HepG2 (cell line): ENCODE results near the gene MAN1A1. TPM values are rescaled to one million over a fixed set of nuclear protein-coding genes. Genes with fewer than 3 reads are reported as not detected.

Experiments used
- ATAC-seq: fragments of 200-7000 bp; cut with Tn5 transposase; 3 replicates; pipeline ENCODE4 v1.9.1; 2020; ENCODE audit warnings: mild to moderate bottlenecking, moderate library complexity
- BruUV-seq: library from RNA; stranded (reverse); fragments of 400-500 nt; replicated peaks from 2 replicates; lab custom pipeline; 2021; lab: Mats Ljungman, UMichigan
- CTCF ChIA-PET: fragments of 300-600 bp; formaldehyde crosslinking; extraction: SDS; loops from one replicate; lab custom pipeline; 2021; ENCODE audit warnings: low total read pairs, inconsistent platforms, low intra/inter-chr PET ratio; lab: Yijun Ruan, JAX
- POLR2A ChIA-PET: fragments of 350-600 bp; sonication (Branson Sonifier 250); formaldehyde crosslinking; loops from one replicate; lab custom pipeline; 2020; ENCODE audit warnings: antibody characterized with exemption, inconsistent platforms; lab: Yijun Ruan, JAX
- DNase-seq: peaks from one replicate; pipeline ENCODE4 v3.0.0-alpha.2; 2015; ENCODE audit warnings: low spot score
- FAIRE-seq: peaks from 3 replicates; lab custom pipeline; 2011; peaks lifted over from hg19 to GRCh38; lab: Jason Lieb, UNC
- H2AFZ ChIP-seq: one replicate; pipeline ENCODE4 v1.6.1; 2011; ENCODE audit warnings: low read length, inconsistent platforms
- H3K27ac ChIP-seq: fragments of 300-600 bp; 3 replicates; pipeline ENCODE4 v1.8.0; 2011; ENCODE audit warnings: mixed run types, mild to moderate bottlenecking, mixed read lengths, low read length, inconsistent platforms; ENCODE audit not compliant: insufficient read depth; ENCODE audit errors: extremely low read length
- H3K27me3 ChIP-seq, 2 experiments: fragments of 200-600 bp in 1 of 2; 2 replicates in 1 of 2; 3 replicates in 1 of 2; pipeline versions ENCODE4 v1.6.0 to v1.8.0; 2011; ENCODE audit warnings: low read length in 2 of 2, mild to moderate bottlenecking in 2 of 2, moderate library complexity in 2 of 2, inconsistent platforms in 1 of 2; ENCODE audit not compliant: insufficient read depth in 2 of 2, control insufficient read depth in 1 of 2
- H3K36me3 ChIP-seq, 2 experiments: fragments of 200-600 bp in 1 of 2; replicated peaks in 1 of 2; 2 replicates in 1 of 2; 3 replicates in 1 of 2; pipeline versions ENCODE4 v1.5.1 to v1.8.0; 2011; ENCODE audit warnings: low read length in 2 of 2, inconsistent platforms in 1 of 2; ENCODE audit not compliant: insufficient read depth in 2 of 2, control insufficient read depth in 1 of 2
- H3K4me1 ChIP-seq: 2 replicates; pipeline ENCODE4 v1.5.1; 2012; ENCODE audit warnings: low read length, inconsistent platforms; ENCODE audit not compliant: insufficient read depth
- H3K4me2 ChIP-seq: 2 replicates; pipeline ENCODE4 v1.6.0; 2011; ENCODE audit warnings: low read depth, low read length, inconsistent platforms
- H3K4me3 ChIP-seq, 3 experiments: fragments of 200-600 bp in 1 of 3; sonication (generic), shearing (Covaris generic) in 1 of 3; replicated peaks in 1 of 3; 2 replicates each; pipeline ENCODE4 v1.5.1; 2011 to 2016; ENCODE audit warnings: low read length in 3 of 3, inconsistent platforms in 2 of 3, low read depth in 2 of 3, mild to moderate bottlenecking in 2 of 3, control low read depth in 1 of 3, mixed read lengths in 1 of 3; ENCODE audit not compliant: insufficient read depth in 1 of 3
- H3K79me2 ChIP-seq: one replicate; pipeline ENCODE4 v1.6.1; 2011; ENCODE audit warnings: low read length, inconsistent platforms; ENCODE audit not compliant: insufficient read depth
- H3K9ac ChIP-seq: 2 replicates; pipeline ENCODE4 v1.6.0; 2011; ENCODE audit warnings: mild to moderate bottlenecking, low read depth, low read length, inconsistent platforms; ENCODE audit not compliant: insufficient read depth
- H3K9me3 ChIP-seq: 2 replicates; pipeline ENCODE4 v1.5.1; 2012; ENCODE audit warnings: mild to moderate bottlenecking, low read length
- H4K20me1 ChIP-seq: 2 replicates; pipeline ENCODE4 v1.6.0; 2011; ENCODE audit warnings: inconsistent platforms, mild to moderate bottlenecking, low read length, moderate library complexity; ENCODE audit not compliant: insufficient read depth
- BCLAF1 ChIP-seq: fragments of 450-650 bp; IDR thresholded peaks from 2 replicates; pipeline ENCODE4 v1.6.1; 2017; ENCODE audit warnings: mild to moderate bottlenecking
- CBFB ChIP-seq: sonication (generic); formaldehyde crosslinking; IDR thresholded peaks from 2 replicates; pipeline ENCODE4 v1.4.0; 2020; ENCODE audit warnings: missing genetic modification reagents
- HMGXB4 ChIP-seq, 2 experiments: sonication (generic) in 1 of 2; formaldehyde crosslinking in 1 of 2; IDR thresholded peaks; 2 replicates each; pipeline versions ENCODE4 v1.4.0 to v1.6.1; 2018 to 2020; ENCODE audit warnings: missing genetic modification reagents in 2 of 2, borderline replicate concordance in 1 of 2, low read depth in 1 of 2, mild to moderate bottlenecking in 1 of 2, missing biosample characterization in 1 of 2
- KDM3A ChIP-seq: IDR thresholded peaks from 2 replicates; pipeline ENCODE4 v1.6.1; 2018; ENCODE audit warnings: low read depth, missing compliant biosample characterization
- ZMYM3 ChIP-seq: sonication (generic); formaldehyde crosslinking; IDR thresholded peaks from 2 replicates; pipeline ENCODE4 v1.5.1; 2020; ENCODE audit warnings: mild to moderate bottlenecking, missing genetic modification reagents
- ZNF44 ChIP-seq: sonication (generic); formaldehyde crosslinking; IDR thresholded peaks from 2 replicates; pipeline ENCODE4 v1.5.1; 2020; ENCODE audit warnings: mild to moderate bottlenecking, missing genetic modification reagents
- ZNF687 ChIP-seq: sonication (generic); formaldehyde crosslinking; IDR thresholded peaks from 2 replicates; pipeline ENCODE4 v1.5.1; 2020; ENCODE audit warnings: mild to moderate bottlenecking, missing genetic modification reagents, moderate library complexity
- ZSCAN21 ChIP-seq: sonication (generic); formaldehyde crosslinking; IDR thresholded peaks from 2 replicates; pipeline ENCODE4 v1.8.0; 2022; ENCODE audit warnings: mild to moderate bottlenecking, missing genetic modification reagents, moderate library complexity, borderline replicate concordance
- WGBS: methylation state at CpG from one replicate; pipeline ENCODE4 v1.1.6; 2017; ENCODE audit warnings: low lambda C conversion rate; 5-methylcytosine and 5-hydroxymethylcytosine counted together
- in situ Hi-C: cut with HindIII; loops from 2 replicates; pipeline ENCODE4 v1.10.0; 2017; ENCODE audit warnings: low pct_unique_long_range_greater_than_20kb; ENCODE audit not compliant: extremely low pct_ligation_motif_present
- intact Hi-C: fragments of 100-400 bp; cut with micrococcal nuclease; formaldehyde crosslinking; loops from one replicate; pipeline ENCODE4 v1.10.0; 2022; ENCODE audit not compliant: unreplicated experiment
- polyA plus RNA-seq, 8 experiments: library from polyadenylated mRNA; depleted of rRNA in 3 of 8; stranded (reverse) in 7 of 8; unstranded in 1 of 8; fragments of >200 nt; fragmentation: Illumina TruSeq in 4 of 8; extraction: Trizol in 4 of 8; gene quantifications; 2 replicates each; pipeline versions ENCODE4 v1.2.1 to v1.2.3, GENCODE V29; 2011 to 2016; ENCODE audit warnings: low read depth in 4 of 8, missing spikeins in 1 of 8, mixed read lengths in 1 of 8; ENCODE audit not compliant: insufficient read depth in 1 of 8
- total RNA-seq, 5 experiments: library from RNA; depleted of rRNA; stranded (reverse); fragments of >200 nt; fragmentation: Illumina TruSeq; extraction: Trizol; gene quantifications; 2 replicates each; pipeline ENCODE4 v1.2.3, GENCODE V29; 2016; ENCODE audit warnings: low read depth in 1 of 5

MAN1A1 gene
- total and polyA plus RNA-seq, 2 of the 13 experiments (the other 11 are each of a cell fraction or from before 2014, with no cell fraction given), result 156 to 236 TPM

- no TSS peak for BruUV-seq
- Histone ChIP-seq H3K36me3 (no peaks in the 10 kb centered on the region), H3K4me2 (no peak overlapping the region), H2AFZ (no peak overlapping the region), H3K4me1 (peaks cover 21% of the 10 kb centered on the region), H3K79me2 (peaks cover 34% of the 10 kb centered on the region), H4K20me1 (no peaks in the 10 kb centered on the region; the same call in none of the 2 replicates), H3K9ac (no peak overlapping the region), H3K4me3 (no peak overlapping the region), H3K9me3 (no peaks in the 10 kb centered on the region), H3K27me3 (no peaks in the 10 kb centered on the region; a peak in 1 of 5 replicates), H3K27ac (no peak overlapping the region)
- no peak for DNase-seq
- TF ChIP-seq HMGXB4 (CRISPR knock-in tag; IDR thresholded peaks at IDR 0.05; ENCODE audit: borderline replicate concordance in 1 of 2, low read depth in 1 of 2), result no peak
- no peak for TF ChIP-seq BCLAF1
- no peak for TF ChIP-seq ZNF687 (CRISPR knock-in tag)
- TF ChIP-seq CBFB, result no peak
- no peak for TF ChIP-seq KDM3A
- TF ChIP-seq ZSCAN21 (CRISPR knock-in tag), result no peak
- no peak for TF ChIP-seq ZMYM3 (CRISPR knock-in tag)
- TF ChIP-seq ZNF44, result no peak
- ChIA-PET CTCF (no interaction called here), POLR2A (no interaction called here)
- WGBS, result 97% methylated on average over 4 of the region's 4 CpGs
- in situ Hi-C loops (loop anchor here (10.0 kb wide), 1 partner anchor 381 kb away; no protein-coding TSS in a partner anchor), intact Hi-C loops (loop anchor here (5.0 to 10.0 kb wide), 2 partner anchors 624 to 1471 kb away; no protein-coding TSS in a partner anchor)
- ATAC-seq, result no peak
- FAIRE-seq, result no peak
Observed at GRCh38 chr6:119353696-119354095, 4.1 kb upstream of the MAN1A1 start.
